HTERT RPE-1 (cell line): ENCODE measurements around the gene PFKL.
"Not testable (repeated sequence)": the region's sequence is repeated elsewhere in the genome, so short reads cannot be mapped to it uniquely, and the experiment has no call there.

Experiments used
- in situ Hi-C: fragments of 300-500 bp; cut with MboI; formaldehyde crosslinking; loops from 4 replicates; pipeline ENCODE4 v1.14.3; 2020; ENCODE audit warnings: low sequenced_read_pairs

The PFKL gene

GRCh38 chr21:44275041-44275440, 24.8 kb upstream of the PFKL start:
- in situ Hi-C loops = no loop called here

- in situ Hi-C loops = no loop called here
Measured at GRCh38 chr21:44279354-44280260, 20.2 kb upstream of the PFKL start.

- in situ Hi-C loops = no loop called here
Measured at GRCh38 chr21:44281801-44282200, 18.1 kb upstream of the PFKL start.

GRCh38 chr21:44282370-44282769, 17.5 kb upstream of the PFKL start:
- in situ Hi-C loops = no loop called here

- in situ Hi-C loops = not testable (repeated sequence)
Measured at GRCh38 chr21:44283211-44283785, 16.6 kb upstream of the PFKL start.

- in situ Hi-C loops = no loop called here
Measured at GRCh38 chr21:44283948-44284347, 15.9 kb upstream of the PFKL start.

GRCh38 chr21:44285138-44285992, 14.5 kb upstream of the PFKL start, which contains the start of gene AIRE:
Gene AIRE (plus strand): TSS chr21:44285876. CDS start chr21:44286007, 131 bp downstream.
- in situ Hi-C loops = no loop called here

- in situ Hi-C loops = no loop called here
Measured at GRCh38 chr21:44286086-44286715, 13.7 kb upstream of the PFKL start.

- in situ Hi-C loops = no loop called here
Measured at GRCh38 chr21:44286716-44287632, 12.9 kb upstream of the PFKL start.

GRCh38 chr21:44288251-44289110, 11.4 kb upstream of the PFKL start:
- in situ Hi-C loops = no loop called here

GRCh38 chr21:44289381-44290010, 10.4 kb upstream of the PFKL start:
- in situ Hi-C loops = no loop called here

- in situ Hi-C loops = no loop called here
Measured at GRCh38 chr21:44290327-44291077, 9.4 kb upstream of the PFKL start.

GRCh38 chr21:44291078-44291935, 8.5 kb upstream of the PFKL start:
- in situ Hi-C loops = no loop called here

- in situ Hi-C loops = no loop called here
Measured at GRCh38 chr21:44291936-44292811, 7.7 kb upstream of the PFKL start.

- in situ Hi-C loops = no loop called here
Measured at GRCh38 chr21:44292812-44293195, 7.0 kb upstream of the PFKL start.
